ENCODE results near the gene CSAD.

DNA sequence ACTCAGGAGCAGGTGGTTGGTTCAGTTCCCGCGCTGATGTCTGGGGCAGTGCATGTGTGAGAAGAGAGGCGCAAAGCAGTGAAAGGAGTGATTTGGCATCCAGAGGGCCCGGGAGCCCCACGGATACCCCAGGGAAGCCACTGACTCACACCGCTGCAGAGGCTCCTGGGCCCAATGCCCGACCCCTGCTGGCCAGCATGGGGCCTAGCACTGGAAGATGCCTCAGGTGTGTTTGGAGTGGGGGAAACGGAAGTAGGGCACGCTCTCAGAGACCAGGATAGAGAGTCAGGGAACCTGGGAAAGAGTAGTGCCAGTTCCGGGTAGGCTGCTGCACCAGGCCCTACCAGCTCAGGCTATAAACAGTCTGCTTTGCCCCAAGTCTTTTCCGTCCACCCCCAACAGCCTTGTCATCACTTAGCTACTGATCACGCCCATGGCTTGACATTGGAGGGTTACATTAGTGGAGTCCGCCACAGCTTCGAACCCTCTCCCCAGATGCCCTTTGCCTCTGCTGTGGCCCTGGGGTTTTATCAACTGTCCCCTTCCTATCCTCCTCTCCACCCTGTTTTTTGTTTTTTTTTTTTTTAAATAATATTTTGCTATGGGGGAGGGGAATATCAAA lies 9.5 kb upstream of the CSAD start:
- TF ChIP-seq, protein P1, sequence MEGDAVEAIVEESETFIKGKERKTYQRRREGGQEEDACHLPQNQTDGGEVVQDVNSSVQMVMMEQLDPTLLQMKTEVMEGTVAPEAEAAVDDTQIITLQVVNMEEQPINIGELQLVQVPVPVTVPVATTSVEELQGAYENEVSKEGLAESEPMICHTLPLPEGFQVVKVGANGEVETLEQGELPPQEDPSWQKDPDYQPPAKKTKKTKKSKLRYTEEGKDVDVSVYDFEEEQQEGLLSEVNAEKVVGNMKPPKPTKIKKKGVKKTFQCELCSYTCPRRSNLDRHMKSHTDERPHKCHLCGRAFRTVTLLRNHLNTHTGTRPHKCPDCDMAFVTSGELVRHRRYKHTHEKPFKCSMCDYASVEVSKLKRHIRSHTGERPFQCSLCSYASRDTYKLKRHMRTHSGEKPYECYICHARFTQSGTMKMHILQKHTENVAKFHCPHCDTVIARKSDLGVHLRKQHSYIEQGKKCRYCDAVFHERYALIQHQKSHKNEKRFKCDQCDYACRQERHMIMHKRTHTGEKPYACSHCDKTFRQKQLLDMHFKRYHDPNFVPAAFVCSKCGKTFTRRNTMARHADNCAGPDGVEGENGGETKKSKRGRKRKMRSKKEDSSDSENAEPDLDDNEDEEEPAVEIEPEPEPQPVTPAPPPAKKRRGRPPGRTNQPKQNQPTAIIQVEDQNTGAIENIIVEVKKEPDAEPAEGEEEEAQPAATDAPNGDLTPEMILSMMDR (conservative IDR thresholded peaks at IDR 0.05): peak; percentile 64
- TF ChIP-seq EZH2 (IDR thresholded peaks at IDR 0.05; ENCODE audit: low read depth): no peak
